Activated CD4-positive, alpha-beta T cell treated with anti-CD3 and anti-CD28 coated beads, Interleukin-2, amount 10 ng/mL, durations not matched to agents 24 days and 14 days (primary cell): Measurements from ENCODE around the gene RPS6KA5. TPM values are rescaled to one million over a fixed set of nuclear protein-coding genes. Genes with fewer than 3 reads are reported as not detected.
"Not testable (repeated sequence)": the region's sequence is repeated elsewhere in the genome, so short reads cannot be mapped to it uniquely, and the experiment has no call there.

Experiments
- DNase-seq: peaks from one replicate; pipeline ENCODE4 v3.0.0; 2022
- H3K27ac Mint-ChIP-seq: one replicate; pipeline ENCODE4 v1.8.0; 2022; ENCODE audit warnings: mild to moderate bottlenecking, mixed read lengths
- H3K27me3 Mint-ChIP-seq: one replicate; pipeline ENCODE4 v1.8.0; 2022; ENCODE audit warnings: mixed read lengths
- H3K36me3 Mint-ChIP-seq: one replicate; pipeline ENCODE4 v1.8.0; 2022; ENCODE audit warnings: low read depth, mild to moderate bottlenecking, mixed read lengths
- H3K4me1 Mint-ChIP-seq: one replicate; pipeline ENCODE4 v1.8.0; 2021; ENCODE audit warnings: mixed read lengths
- H3K4me3 Mint-ChIP-seq: one replicate; pipeline ENCODE4 v1.8.0; 2022; ENCODE audit warnings: mild to moderate bottlenecking, moderate library complexity, mixed read lengths
- H3K9me3 Mint-ChIP-seq: one replicate; pipeline ENCODE4 v1.8.0; 2021; ENCODE audit warnings: mixed read lengths
- intact Hi-C: fragments of 100-400 bp; cut with micrococcal nuclease; formaldehyde crosslinking; loops from one replicate; pipeline ENCODE4 v1.15.1; 2023
- total RNA-seq: library from RNA; stranded (reverse); gene quantifications from 2 replicates; pipeline ENCODE4 v1.2.3, GENCODE V29; 2022

RPS6KA5 gene
- total RNA-seq, 1 donor from 2014 or later = 13.8 TPM

GRCh38 chr14:90871605-90872233, 188.7 kb downstream of the RPS6KA5 start:
- DNase-seq = no peak
- Mint-ChIP-seq H3K27ac (no peak overlapping the region), H3K27me3 (no peaks in the 10 kb centered on the region), H3K4me3 (no peak overlapping the region), H3K9me3 (no peaks in the 10 kb centered on the region), H3K4me1 (peaks cover 5% of the 10 kb centered on the region), H3K36me3 (peaks cover 42% of the 10 kb centered on the region)
- intact Hi-C loops = no loop called here

- Mint-ChIP-seq H3K4me1 (peaks cover 5% of the 10 kb centered on the region), H3K27me3 (no peaks in the 10 kb centered on the region), H3K9me3 (no peaks in the 10 kb centered on the region), H3K27ac (no peak overlapping the region), H3K36me3 (peaks cover 36% of the 10 kb centered on the region), H3K4me3 (no peak overlapping the region)
- no peak for DNase-seq
- intact Hi-C loops = no loop called here
Measured at GRCh38 chr14:90870950-90871604, 189.4 kb downstream of the RPS6KA5 start.

- Mint-ChIP-seq H3K9me3 (no peaks in the 10 kb centered on the region), H3K27me3 (no peaks in the 10 kb centered on the region), H3K36me3 (peaks cover 26% of the 10 kb centered on the region), H3K4me3 (no peak overlapping the region), H3K4me1 (peaks cover 5% of the 10 kb centered on the region), H3K27ac (no peak overlapping the region)
- DNase-seq = no peak
- intact Hi-C loops = no loop called here
Measured at GRCh38 chr14:90867501-90867900, 192.9 kb downstream of the RPS6KA5 start.

- H3K9me3 Mint-ChIP-seq = no peaks in the 10 kb centered on the region
- no peak overlapping the region for H3K4me3 Mint-ChIP-seq
- peaks cover 5% of the 10 kb centered on the region for H3K4me1 Mint-ChIP-seq
- no peak overlapping the region for H3K27ac Mint-ChIP-seq
- no peak for DNase-seq
- H3K27me3 Mint-ChIP-seq = no peaks in the 10 kb centered on the region
- intact Hi-C loops = no loop called here
- H3K36me3 Mint-ChIP-seq = peaks cover 22% of the 10 kb centered on the region
Measured at GRCh38 chr14:90866833-90867232, 193.6 kb downstream of the RPS6KA5 start.

GRCh38 chr14:90864741-90865140, 195.7 kb downstream of the RPS6KA5 start:
- Mint-ChIP-seq H3K4me3 (no peak overlapping the region), H3K9me3 (no peaks in the 10 kb centered on the region), H3K27ac (no peak overlapping the region), H3K36me3 (peaks cover 18% of the 10 kb centered on the region), H3K4me1 (no peaks in the 10 kb centered on the region), H3K27me3 (no peaks in the 10 kb centered on the region)
- intact Hi-C loops = no loop called here
- DNase-seq = no peak

GRCh38 chr14:90858511-90858910, 201.9 kb downstream of the RPS6KA5 start:
- no peaks in the 10 kb centered on the region for H3K27me3 Mint-ChIP-seq
- intact Hi-C loops = no loop called here
- no peaks in the 10 kb centered on the region for H3K4me1 Mint-ChIP-seq
- no peak for DNase-seq
- H3K36me3 Mint-ChIP-seq = peaks cover 6% of the 10 kb centered on the region
- H3K27ac Mint-ChIP-seq = no peak overlapping the region
- no peak overlapping the region for H3K4me3 Mint-ChIP-seq
- no peaks in the 10 kb centered on the region for H3K9me3 Mint-ChIP-seq

GRCh38 chr14:90857866-90858265, 202.6 kb downstream of the RPS6KA5 start:
- Mint-ChIP-seq H3K4me1 (peaks cover 2% of the 10 kb centered on the region), H3K4me3 (no peak overlapping the region), H3K9me3 (no peaks in the 10 kb centered on the region), H3K27me3 (no peaks in the 10 kb centered on the region), H3K36me3 (peaks cover 6% of the 10 kb centered on the region), H3K27ac (no peak overlapping the region)
- DNase-seq = no peak
- intact Hi-C loops = no loop called here

GRCh38 chr14:90856115-90856514, 204.3 kb downstream of the RPS6KA5 start:
- H3K36me3 Mint-ChIP-seq, H3K27me3 Mint-ChIP-seq, intact Hi-C loops, H3K27ac Mint-ChIP-seq, DNase-seq, H3K9me3 Mint-ChIP-seq, H3K4me1 Mint-ChIP-seq, H3K4me3 Mint-ChIP-seq: not testable (repeated sequence)

- peaks cover 2% of the 10 kb centered on the region for H3K4me1 Mint-ChIP-seq
- no peak for DNase-seq
- H3K27me3 Mint-ChIP-seq = no peaks in the 10 kb centered on the region
- no peak overlapping the region for H3K4me3 Mint-ChIP-seq
- no peaks in the 10 kb centered on the region for H3K9me3 Mint-ChIP-seq
- intact Hi-C loops = no loop called here
- no peaks in the 10 kb centered on the region for H3K36me3 Mint-ChIP-seq
- no peak overlapping the region for H3K27ac Mint-ChIP-seq
Measured at GRCh38 chr14:90853116-90853515, 207.3 kb downstream of the RPS6KA5 start.

- H3K4me3 Mint-ChIP-seq = no peak overlapping the region
- H3K27ac Mint-ChIP-seq = no peak overlapping the region
- DNase-seq = peak; percentile 38
- no peaks in the 10 kb centered on the region for H3K27me3 Mint-ChIP-seq
- intact Hi-C loops = no loop called here
- no peaks in the 10 kb centered on the region for H3K36me3 Mint-ChIP-seq
- peaks cover 2% of the 10 kb centered on the region for H3K4me1 Mint-ChIP-seq
- H3K9me3 Mint-ChIP-seq = no peaks in the 10 kb centered on the region
Measured at GRCh38 chr14:90851327-90852036, 209.0 kb downstream of the RPS6KA5 start.

GRCh38 chr14:90850487-90850886, 210.0 kb downstream of the RPS6KA5 start:
- no peaks in the 10 kb centered on the region for H3K27me3 Mint-ChIP-seq
- DNase-seq = no peak
- H3K4me1 Mint-ChIP-seq = peaks cover 2% of the 10 kb centered on the region
- H3K27ac Mint-ChIP-seq = no peak overlapping the region
- no peaks in the 10 kb centered on the region for H3K36me3 Mint-ChIP-seq
- intact Hi-C loops = no loop called here
- H3K4me3 Mint-ChIP-seq = no peak overlapping the region
- H3K9me3 Mint-ChIP-seq = no peaks in the 10 kb centered on the region

- intact Hi-C loops = no loop called here
Measured at GRCh38 chr14:90849787-90850444, 210.5 kb downstream of the RPS6KA5 start.

GRCh38 chr14:90848944-90849731, 211.3 kb downstream of the RPS6KA5 start:
- intact Hi-C loops = no loop called here
- Mint-ChIP-seq H3K27ac (no peak overlapping the region), H3K36me3 (no peaks in the 10 kb centered on the region), H3K27me3 (no peaks in the 10 kb centered on the region), H3K4me3 (no peak overlapping the region), H3K9me3 (no peaks in the 10 kb centered on the region), H3K4me1 (peaks cover 4% of the 10 kb centered on the region)
- peak; percentile 48 for DNase-seq

More at GRCh38 chr14:90849787-90850444, 210.5 kb downstream of the RPS6KA5 start:
- no peak overlapping the region for H3K4me3 Mint-ChIP-seq
- H3K36me3 Mint-ChIP-seq = no peaks in the 10 kb centered on the region
- peak; percentile 43 for DNase-seq
- peaks cover 2% of the 10 kb centered on the region for H3K4me1 Mint-ChIP-seq
- H3K27ac Mint-ChIP-seq = no peak overlapping the region
- H3K9me3 Mint-ChIP-seq = no peaks in the 10 kb centered on the region
- H3K27me3 Mint-ChIP-seq = no peaks in the 10 kb centered on the region
